HG02763 (cell line): ENCODE measurements around the gene TBL1XR1.
A peak's percentile ranks its signal among the peaks of the same experiment; 100 is the strongest.

Source experiments
- ATAC-seq: cut with Tn5 transposase; IDR thresholded peaks from one replicate; pipeline ENCODE4 v1.9.1; 2021; ENCODE audit warnings: mild to moderate bottlenecking, moderate library complexity; ENCODE audit not compliant: unreplicated experiment

TBL1XR1 gene

DNA sequence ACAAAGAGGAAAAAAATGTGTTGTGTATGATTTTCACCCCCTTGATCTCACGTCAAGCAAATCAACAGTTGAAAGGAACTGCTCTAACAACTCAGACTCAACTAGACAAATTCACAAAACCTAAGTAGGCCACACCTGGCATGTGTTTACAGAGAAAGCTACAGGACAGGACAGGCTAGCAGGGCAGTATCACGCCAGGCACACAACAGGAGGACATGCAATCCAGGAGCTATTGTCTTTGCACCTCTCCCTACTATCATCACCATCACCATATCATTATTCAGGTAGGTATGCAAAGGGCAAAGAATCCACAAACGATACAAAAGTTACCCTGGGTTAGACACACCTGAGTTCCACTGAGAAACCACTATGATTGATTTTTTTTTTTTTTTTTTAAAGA is 86.4 kb downstream of the TBL1XR1 start:
- no peak for ATAC-seq

DNA sequence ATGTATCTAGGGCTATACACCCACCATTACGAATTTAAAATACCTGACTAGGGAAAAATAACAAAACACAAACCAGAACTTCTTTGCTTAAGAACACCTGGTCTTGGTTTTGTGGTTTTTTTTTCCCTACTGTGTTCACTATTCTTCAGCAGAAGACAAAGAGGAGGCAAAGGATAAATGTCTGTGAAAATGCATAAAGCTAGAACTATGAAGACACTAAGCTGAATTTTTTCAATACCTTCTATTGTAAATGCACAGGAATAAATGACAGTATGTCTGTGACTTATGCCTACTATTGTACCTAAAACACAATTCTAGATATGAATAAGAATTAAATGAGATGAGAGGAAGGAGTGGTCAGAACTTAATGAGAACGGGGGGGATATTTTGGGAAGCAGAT is 86.9 kb downstream of the TBL1XR1 start:
- no peak for ATAC-seq

GRCh38 chr3:177109688-177110330 is 87.5 kb downstream of the TBL1XR1 start:
- no peak for ATAC-seq

GRCh38 chr3:177108648-177109047 is 88.6 kb downstream of the TBL1XR1 start:
- no peak for ATAC-seq

GRCh38 chr3:177107461-177108239 is 89.6 kb downstream of the TBL1XR1 start:
- no peak for ATAC-seq

DNA sequence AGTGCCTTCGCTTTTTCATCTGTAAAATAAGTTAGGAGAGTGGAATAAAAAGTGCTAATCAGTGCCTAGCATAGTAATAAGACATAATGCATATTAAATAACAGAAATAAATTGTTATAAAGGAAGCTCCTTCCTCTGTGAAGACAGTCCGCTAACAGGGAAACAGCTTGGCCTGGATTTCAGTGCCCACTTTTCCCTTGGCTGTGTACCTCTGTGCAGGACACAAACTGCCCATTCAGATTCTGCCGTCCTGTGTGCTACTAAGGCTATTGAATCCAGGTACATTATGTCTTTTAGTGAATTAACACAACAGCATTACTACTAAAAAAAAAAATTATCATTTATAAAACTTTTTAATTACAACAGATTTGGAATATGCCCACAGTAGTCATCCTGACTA is 90.7 kb downstream of the TBL1XR1 start:
- ATAC-seq: no peak

GRCh38 chr3:177106184-177106583 is 91.1 kb downstream of the TBL1XR1 start:
- peak; percentile 46 for ATAC-seq

- no peak for ATAC-seq
These were observed 91.7 kb downstream of the TBL1XR1 start for GRCh38 chr3:177105623-177106022.

- no peak for ATAC-seq
These were observed 92.8 kb downstream of the TBL1XR1 start for GRCh38 chr3:177104299-177104992.

- no peak for ATAC-seq
These were observed 94.7 kb downstream of the TBL1XR1 start for GRCh38 chr3:177102553-177102952.

DNA sequence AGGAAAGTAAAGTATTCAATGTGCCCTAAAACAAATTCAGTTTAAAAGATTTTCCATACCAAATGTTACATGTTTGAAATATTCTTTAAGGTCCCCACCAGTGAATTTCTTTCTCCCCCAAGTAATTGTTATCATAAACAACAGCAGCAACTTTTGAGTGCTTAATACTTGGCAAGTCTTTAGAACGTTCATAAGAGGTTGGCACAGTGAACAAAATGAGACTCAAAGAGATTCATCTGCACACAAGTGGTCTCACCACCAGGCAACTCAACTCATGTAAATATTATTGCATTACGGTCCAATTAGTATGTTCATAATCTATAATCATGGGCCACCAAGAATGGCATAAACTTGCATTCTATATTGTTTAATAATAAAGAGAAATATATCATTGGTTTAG is 98.7 kb downstream of the TBL1XR1 start:
- ATAC-seq: no peak

DNA sequence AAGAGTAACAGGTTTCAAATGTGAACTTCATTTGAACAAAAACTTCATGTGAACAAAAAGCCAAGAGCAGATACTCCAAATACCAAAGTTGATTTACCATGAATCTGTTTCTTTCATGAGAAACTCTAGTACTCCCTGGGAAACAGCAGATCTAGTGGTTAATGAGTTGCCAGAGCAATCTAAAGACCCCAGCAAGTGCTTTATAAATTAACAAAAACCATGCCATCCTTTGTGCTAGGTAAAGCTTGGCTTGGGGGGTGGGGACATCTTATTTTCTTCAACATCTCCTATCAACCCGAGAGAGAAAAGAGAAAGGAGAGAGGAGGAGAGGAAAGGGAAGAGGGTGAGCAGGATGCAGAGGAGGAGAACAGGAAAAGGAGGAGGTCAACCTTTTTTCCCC is 100.7 kb downstream of the TBL1XR1 start:
- ATAC-seq: no peak

DNA sequence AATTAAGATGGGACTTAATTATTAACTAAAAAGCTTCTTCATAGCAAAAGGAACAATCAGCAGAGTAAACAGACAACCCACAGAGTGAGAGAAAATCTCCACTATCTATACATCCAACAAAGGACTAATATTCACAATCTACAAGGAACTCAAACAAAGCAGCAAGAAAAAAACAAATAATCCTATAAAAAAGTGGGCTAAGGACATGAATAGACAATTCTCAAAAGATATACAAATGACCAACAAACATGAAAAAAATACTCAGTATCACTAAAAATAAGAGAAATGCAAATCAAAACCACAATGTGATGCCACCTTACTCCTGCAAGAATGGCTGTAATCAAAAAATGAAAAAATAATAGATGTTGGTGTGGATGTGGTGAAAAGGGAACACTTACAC is 103.3 kb downstream of the TBL1XR1 start:
- no peak for ATAC-seq

GRCh38 chr3:177089901-177090300 is 107.4 kb downstream of the TBL1XR1 start:
- no peak for ATAC-seq

DNA sequence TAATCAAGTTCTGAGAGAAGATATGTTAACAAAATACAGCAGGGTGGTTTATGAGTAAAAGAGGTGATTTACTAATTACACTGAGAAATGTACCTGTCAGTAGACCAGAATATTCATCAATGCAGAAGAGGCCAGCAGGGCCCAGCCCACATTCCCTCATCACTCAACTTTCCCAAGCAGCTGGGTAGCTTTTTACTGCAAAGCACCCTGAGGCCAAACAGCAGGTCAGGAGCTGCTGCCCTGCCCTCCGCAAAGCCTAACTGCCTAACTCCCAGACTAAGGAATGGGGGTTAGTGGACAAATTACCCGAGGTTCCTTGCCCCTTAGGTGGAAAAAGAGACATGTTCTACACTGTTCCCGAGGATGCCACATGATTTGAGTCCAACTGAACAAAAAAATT is 108.2 kb downstream of the TBL1XR1 start:
- no peak for ATAC-seq

DNA sequence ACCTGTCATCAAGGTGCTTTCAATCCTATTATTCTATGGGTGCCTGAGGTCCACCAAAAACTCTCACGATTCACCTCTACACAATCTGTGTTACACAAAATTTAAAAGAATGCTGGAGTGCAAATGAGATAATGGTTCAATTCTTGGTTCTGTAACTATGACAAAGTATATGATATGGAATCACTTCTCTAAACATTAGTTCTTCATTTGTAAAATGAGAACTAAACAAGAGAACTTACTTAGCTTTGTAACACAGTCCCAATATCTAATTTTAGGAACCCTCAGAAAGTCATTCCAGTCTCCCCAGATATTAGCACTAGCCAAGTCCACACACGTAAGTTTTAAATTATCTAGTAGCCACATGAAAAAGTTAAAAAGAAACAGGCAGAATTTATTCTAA is 111.5 kb downstream of the TBL1XR1 start:
- no peak for ATAC-seq

DNA sequence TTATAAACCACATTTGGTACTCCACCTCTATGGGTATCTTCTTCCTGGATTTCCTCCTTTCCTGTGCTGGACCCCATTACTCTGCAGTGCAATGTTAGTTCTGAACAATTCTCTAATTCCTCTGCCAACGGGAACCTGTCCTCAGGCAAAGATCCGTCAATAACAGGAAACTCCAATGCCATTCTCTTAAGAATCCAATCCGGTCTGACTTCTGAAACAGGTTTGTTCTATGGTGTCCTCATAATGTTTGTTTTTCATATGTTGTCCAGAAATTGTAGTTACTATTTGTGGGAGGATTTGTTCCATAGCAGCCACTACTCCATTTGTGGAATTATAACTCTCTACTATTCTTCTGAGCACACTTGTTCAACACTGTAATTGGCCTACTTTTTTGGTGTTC is 112.7 kb downstream of the TBL1XR1 start:
- no peak for ATAC-seq

DNA sequence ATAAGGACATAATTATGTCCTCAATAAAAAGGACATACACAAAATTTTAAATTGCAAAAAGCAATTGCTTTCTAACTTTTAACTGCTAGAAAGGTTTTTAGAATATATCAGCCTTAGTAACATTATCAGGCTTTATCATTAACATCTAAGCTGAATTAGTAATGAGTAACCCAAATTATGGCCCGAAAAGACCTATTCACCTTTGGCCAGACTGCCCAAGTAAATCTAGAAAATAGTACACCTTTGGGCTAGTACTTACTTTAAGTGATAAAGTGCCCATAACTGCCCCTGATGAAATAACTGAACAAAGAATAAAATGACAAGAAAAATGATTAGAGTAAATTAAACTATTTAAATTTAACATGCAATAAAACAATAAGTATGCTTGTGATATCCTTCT is 117.2 kb downstream of the TBL1XR1 start:
- no peak for ATAC-seq

GRCh38 chr3:177079684-177080083 is 117.6 kb downstream of the TBL1XR1 start:
- no peak for ATAC-seq

- no peak for ATAC-seq
These were observed 125.7 kb downstream of the TBL1XR1 start for GRCh38 chr3:177071496-177072156.

DNA sequence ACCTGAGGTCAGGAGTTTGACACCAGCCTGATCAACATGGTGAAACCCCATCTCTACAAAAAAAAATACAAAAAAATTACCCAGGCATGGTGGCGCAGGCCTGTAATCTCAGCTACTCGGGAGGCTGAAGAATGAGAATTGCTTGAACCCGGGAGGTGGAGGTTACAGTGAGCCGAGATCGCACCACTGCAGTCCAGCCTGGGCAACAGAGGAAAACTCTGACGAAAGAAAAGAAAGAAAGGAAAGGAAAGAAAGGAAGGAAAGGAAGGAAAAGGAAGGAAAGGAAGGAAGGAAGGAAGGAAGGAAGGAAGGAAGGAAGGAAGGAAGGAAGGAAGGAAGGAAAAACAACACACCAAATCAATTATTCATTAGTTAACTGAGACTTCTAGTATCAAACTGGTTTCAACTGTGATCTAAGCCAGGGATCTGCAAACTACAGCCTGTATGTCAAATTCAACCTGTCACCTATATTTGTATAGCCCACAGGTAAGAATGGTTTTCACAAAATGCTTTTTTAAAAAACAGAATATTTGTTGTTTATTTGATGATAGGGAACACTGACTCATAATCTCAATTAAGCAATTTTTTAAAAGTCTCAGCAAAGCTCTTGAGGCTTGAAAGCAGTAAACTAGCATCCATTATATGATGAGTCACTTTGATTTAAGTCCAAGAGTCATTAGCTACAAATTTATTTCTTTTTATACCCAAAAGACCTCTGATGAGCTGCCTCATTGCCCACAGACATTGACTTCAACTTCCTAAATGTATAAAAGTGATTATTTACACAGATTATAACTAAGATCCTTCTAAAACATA is 127.6 kb downstream of the TBL1XR1 start:
- ATAC-seq: no peak
